ENCODE measurements around the gene CD34. TPM values are rescaled to one million over a fixed set of nuclear protein-coding genes. Genes with fewer than 3 reads are reported as not detected.
A peak's percentile ranks its signal among the peaks of the same experiment; 100 is the strongest.

The CD34 gene, protein sequence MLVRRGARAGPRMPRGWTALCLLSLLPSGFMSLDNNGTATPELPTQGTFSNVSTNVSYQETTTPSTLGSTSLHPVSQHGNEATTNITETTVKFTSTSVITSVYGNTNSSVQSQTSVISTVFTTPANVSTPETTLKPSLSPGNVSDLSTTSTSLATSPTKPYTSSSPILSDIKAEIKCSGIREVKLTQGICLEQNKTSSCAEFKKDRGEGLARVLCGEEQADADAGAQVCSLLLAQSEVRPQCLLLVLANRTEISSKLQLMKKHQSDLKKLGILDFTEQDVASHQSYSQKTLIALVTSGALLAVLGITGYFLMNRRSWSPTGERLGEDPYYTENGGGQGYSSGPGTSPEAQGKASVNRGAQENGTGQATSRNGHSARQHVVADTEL
- 100 to 1,000 TPM in 2 of 4 donors, 10 to 100 TPM in 2; 39.2 to 135 (median 81.2) TPM for total RNA-seq

DNA sequence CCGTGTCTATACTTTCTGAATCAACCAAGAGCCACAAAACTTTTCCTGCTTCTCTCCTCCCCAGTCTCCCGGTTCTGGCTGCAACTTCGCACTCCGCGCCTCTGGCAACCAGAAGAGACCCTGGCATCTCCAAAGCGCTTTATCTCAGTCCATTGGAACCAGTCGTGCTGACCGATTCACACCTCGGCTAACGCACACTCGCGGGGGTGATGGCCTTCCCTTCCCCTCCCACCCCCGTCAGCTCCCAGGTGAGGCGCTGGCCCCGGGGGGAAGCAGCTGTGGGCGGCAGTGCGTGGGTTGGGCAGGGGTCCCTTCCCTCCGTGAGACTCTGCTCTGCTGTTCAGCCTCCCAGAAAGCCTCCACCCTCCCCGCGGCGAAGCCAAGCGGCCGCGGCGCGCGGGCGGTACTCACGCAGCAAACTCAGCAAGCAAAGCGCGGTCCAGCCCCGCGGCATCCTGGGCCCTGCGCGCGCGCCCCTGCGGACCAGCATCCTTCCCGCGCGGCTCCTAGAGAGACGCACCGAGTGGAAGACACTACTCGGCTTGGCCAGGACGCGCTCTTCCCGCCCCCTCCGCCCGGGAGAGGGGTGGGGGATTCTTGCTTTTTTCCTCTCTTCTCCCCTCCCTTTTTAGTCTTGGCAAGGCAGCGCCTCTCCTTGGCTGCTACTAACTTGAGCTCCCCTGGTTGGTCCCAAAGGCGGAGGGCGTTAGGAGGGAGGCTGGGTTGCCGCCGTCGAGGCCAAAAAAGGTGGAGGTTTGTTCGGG lies at the start of gene CD34:
Gene CD34, minus strand, starts transcription at position 535 of the 764 bp plus-strand sequence. Its CDS starts 45 bp downstream, at position 490.
- intact Hi-C loops (cut with DNase I; ENCODE audit: low total_unique reads), result no loop called here
- peak within 1 kb of the TSS; percentile 78 to 83 for H3K27ac ChIP-seq
- peak within 1 kb of the TSS; percentile 42 to 49 for H3K4me3 ChIP-seq
- H3K4me1 ChIP-seq, result no peaks in the 10 kb centered on the region
- H3K27me3 ChIP-seq, result no peaks in the 10 kb centered on the region
- H3K9me3 ChIP-seq, result no peaks in the 10 kb centered on the region
- no peaks in the 10 kb centered on the region for H3K36me3 ChIP-seq
- TF ChIP-seq POLR2A (IDR thresholded peaks at IDR 0.05), result no peak
- TF ChIP-seq, protein P1, sequence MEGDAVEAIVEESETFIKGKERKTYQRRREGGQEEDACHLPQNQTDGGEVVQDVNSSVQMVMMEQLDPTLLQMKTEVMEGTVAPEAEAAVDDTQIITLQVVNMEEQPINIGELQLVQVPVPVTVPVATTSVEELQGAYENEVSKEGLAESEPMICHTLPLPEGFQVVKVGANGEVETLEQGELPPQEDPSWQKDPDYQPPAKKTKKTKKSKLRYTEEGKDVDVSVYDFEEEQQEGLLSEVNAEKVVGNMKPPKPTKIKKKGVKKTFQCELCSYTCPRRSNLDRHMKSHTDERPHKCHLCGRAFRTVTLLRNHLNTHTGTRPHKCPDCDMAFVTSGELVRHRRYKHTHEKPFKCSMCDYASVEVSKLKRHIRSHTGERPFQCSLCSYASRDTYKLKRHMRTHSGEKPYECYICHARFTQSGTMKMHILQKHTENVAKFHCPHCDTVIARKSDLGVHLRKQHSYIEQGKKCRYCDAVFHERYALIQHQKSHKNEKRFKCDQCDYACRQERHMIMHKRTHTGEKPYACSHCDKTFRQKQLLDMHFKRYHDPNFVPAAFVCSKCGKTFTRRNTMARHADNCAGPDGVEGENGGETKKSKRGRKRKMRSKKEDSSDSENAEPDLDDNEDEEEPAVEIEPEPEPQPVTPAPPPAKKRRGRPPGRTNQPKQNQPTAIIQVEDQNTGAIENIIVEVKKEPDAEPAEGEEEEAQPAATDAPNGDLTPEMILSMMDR (IDR thresholded peaks at IDR 0.05), result no peak
- peak; percentile 62 to 80 for DNase-seq

DNA sequence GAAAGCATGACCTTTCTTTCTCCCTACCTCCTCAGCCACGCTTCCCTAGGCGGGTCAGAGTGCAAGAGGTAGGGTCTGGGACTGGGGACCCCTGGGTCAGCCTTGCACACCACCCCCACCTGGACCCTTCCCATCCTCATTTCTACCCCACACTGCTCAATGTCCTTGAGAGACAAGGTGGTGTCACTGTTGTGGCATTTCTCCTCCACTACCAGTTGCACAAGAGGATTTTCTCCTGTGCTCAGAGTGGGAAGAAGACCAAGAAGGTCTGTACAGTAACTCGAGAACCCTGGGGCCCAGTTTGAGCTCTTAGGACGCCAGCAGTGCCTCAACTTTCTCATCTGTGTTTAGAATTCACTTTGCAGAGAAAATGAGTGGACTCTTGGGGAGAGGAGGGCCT lies 49.4 kb upstream of the CD34 start:
- Histone ChIP-seq H3K36me3 (no peaks in the 10 kb centered on the region), H3K27me3 (no peaks in the 10 kb centered on the region), H3K4me1 (no peaks in the 10 kb centered on the region), H3K9me3 (no peaks in the 10 kb centered on the region), H3K27ac (peak overlapping the region; percentile 85 to 96), H3K4me3 (no peak overlapping the region)
- TF ChIP-seq POLR2A (IDR thresholded peaks at IDR 0.05), result no peak
- TF ChIP-seq, protein P1 (IDR thresholded peaks at IDR 0.05), result no peak
- DNase-seq, result no peak
- intact Hi-C loops (cut with DNase I; ENCODE audit: low total_unique reads), result no loop called here

DNA sequence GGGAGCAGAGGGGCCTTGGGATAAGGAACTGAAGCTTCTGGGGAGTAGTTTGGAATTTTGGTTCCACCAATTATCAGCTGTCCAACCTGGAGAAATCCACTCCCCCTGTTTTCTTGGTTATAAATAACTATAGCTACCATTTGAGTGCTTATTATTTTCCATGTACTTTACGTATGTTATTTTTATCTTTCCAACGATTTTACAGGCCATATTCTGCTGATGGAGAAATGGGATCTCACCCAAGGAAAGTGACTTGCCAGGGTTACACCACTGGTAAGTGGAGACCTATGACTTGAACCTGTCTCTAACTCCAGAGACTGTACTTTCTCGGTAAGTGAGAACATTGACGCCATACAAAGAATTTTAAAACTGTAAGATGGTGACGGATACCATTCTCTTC lies 49.0 kb upstream of the CD34 start:
- no peak for TF ChIP-seq POLR2A (IDR thresholded peaks at IDR 0.05)
- TF ChIP-seq, protein P1 (IDR thresholded peaks at IDR 0.05), result no peak
- H3K4me1 ChIP-seq, result no peaks in the 10 kb centered on the region
- peak overlapping the region; percentile 85 to 96 for H3K27ac ChIP-seq
- no peaks in the 10 kb centered on the region for H3K9me3 ChIP-seq
- intact Hi-C loops (cut with DNase I; ENCODE audit: low total_unique reads), result no loop called here
- DNase-seq, result no peak
- no peaks in the 10 kb centered on the region for H3K36me3 ChIP-seq
- H3K4me3 ChIP-seq, result peak overlapping the region in 1 of 2 donors; percentile 25
- H3K27me3 ChIP-seq, result no peaks in the 10 kb centered on the region

DNA sequence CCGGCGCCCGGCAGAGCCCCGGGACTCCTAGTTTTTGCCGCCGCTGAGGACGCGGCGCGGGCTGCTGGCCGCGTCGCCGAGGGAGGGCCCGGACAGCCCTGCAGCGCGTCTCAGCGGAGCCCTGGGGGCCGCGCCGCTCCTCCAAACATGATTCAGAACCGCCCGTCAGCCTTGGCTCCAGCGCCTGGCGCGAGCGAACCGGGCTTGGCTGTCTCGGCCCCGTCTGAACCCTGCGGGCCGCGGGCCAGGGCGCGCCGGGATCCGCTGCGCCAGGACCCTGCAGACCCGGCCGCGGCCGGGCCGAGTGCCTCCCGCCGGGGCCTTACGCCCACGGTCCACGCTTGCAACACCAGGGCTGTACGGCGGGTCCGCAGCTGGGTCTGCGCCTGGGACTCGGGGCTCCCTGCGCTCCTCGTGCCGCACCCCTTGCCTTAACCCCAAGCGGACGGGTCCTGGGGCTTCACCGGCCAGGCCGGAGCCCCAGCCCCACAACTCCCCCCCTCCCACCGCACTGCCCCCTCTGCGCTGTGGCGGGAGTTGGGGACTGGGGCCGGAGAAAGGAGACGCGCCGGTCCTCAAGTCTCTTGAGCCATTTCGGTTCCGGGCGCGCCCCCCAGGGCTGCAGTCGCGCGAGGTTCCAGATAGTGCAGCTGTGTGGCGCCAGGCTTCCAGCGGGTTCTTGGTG lies 48.4 kb upstream of the CD34 start:
- no peaks in the 10 kb centered on the region for H3K27me3 ChIP-seq
- peak in 1 of 2 donors; percentile 40 for TF ChIP-seq POLR2A (IDR thresholded peaks at IDR 0.05)
- TF ChIP-seq, protein P1 (IDR thresholded peaks at IDR 0.05), result peak in 2 of 4 experiments; percentile 5 to 10
- peak; percentile 86 to 92 for DNase-seq
- intact Hi-C loops (cut with DNase I; ENCODE audit: low total_unique reads), result no loop called here
- H3K27ac ChIP-seq, result peak overlapping the region; percentile 85 to 96
- H3K9me3 ChIP-seq, result no peaks in the 10 kb centered on the region
- no peaks in the 10 kb centered on the region for H3K4me1 ChIP-seq
- peak overlapping the region; percentile 25 to 54 for H3K4me3 ChIP-seq
- H3K36me3 ChIP-seq, result no peaks in the 10 kb centered on the region

All from uterus (tissue), 4 donors.